Neural cell (in vitro differentiated cells): ENCODE results near the gene FOLR2. TPM values are rescaled to one million over a fixed set of nuclear protein-coding genes. Genes with fewer than 3 reads are reported as not detected.

Experiments
- H2AFZ ChIP-seq: fragments of 200-600, 300-800 bp; sonication (generic), shearing (Covaris generic); 2 replicates; pipeline ENCODE4 v1.6.0; 2014; ENCODE audit warnings: low read depth, mild to moderate bottlenecking, antibody characterized with exemption, low read length, moderate library complexity
- H3F3A ChIP-seq: fragments of 200-600 bp; shearing (Covaris generic); 2 replicates; pipeline ENCODE4 v1.6.1; 2016; ENCODE audit warnings: mild to moderate bottlenecking, moderate library complexity, mixed read lengths, antibody characterized with exemption, low read length; ENCODE audit not compliant: insufficient read depth, poor library complexity, severe bottlenecking
- H3K27ac ChIP-seq: fragments of 200-600, 300-800 bp; sonication (generic), shearing (Covaris generic); 2 replicates; pipeline ENCODE4 v1.5.1; 2014; ENCODE audit warnings: mild to moderate bottlenecking, low read length, moderate library complexity
- H3K27me3 ChIP-seq: fragments of 300-800, 200-600 bp; sonication (generic), shearing (Covaris generic); 2 replicates; pipeline ENCODE4 v1.6.0; 2014; ENCODE audit warnings: mild to moderate bottlenecking, low read depth, low read length, moderate library complexity; ENCODE audit not compliant: insufficient read depth
- H3K36me3 ChIP-seq: fragments of 300-800, 200-600 bp; sonication (generic), shearing (Covaris generic); 2 replicates; pipeline ENCODE4 v1.5.1; 2014; ENCODE audit warnings: mild to moderate bottlenecking, antibody characterized with exemption, low read length, moderate library complexity; ENCODE audit not compliant: insufficient read depth
- H3K4me2 ChIP-seq: fragments of 300-800, 200-600 bp; sonication (generic), shearing (Covaris generic); 2 replicates; pipeline ENCODE4 v1.6.0; 2014; ENCODE audit warnings: mild to moderate bottlenecking, low read length
- H3K4me3 ChIP-seq: fragments of 300-800, 200-600 bp; sonication (generic), shearing (Covaris generic); 2 replicates; pipeline ENCODE4 v1.5.1; 2014; ENCODE audit warnings: mild to moderate bottlenecking, low read length, moderate library complexity
- H3K79me2 ChIP-seq: fragments of 200-600 bp; shearing (Covaris generic); replicated peaks from 2 replicates; pipeline ENCODE4 v1.6.0; 2014; ENCODE audit warnings: mild to moderate bottlenecking, low read length, moderate library complexity; ENCODE audit not compliant: insufficient read depth
- H3K9ac ChIP-seq: fragments of 300-800, 200-600 bp; sonication (generic), shearing (Covaris generic); 2 replicates; pipeline ENCODE4 v1.6.1; 2016; ENCODE audit warnings: mild to moderate bottlenecking, low read length, mixed read lengths
- H3K9me2 ChIP-seq: fragments of 200-600 bp; shearing (Covaris generic); 2 replicates; pipeline ENCODE4 v1.6.1; 2016; ENCODE audit warnings: mild to moderate bottlenecking, low read length, mixed read lengths; ENCODE audit not compliant: insufficient read depth
- H3K9me3 ChIP-seq: fragments of 200-600, 300-800 bp; sonication (generic), shearing (Covaris generic); 2 replicates; pipeline ENCODE4 v1.6.1; 2016; ENCODE audit warnings: mild to moderate bottlenecking, mixed run types, low read length, moderate library complexity, mixed read lengths
- H4K20me1 ChIP-seq: fragments of 200-600 bp; shearing (Covaris generic); 2 replicates; pipeline ENCODE4 v1.6.1; 2016; ENCODE audit warnings: mild to moderate bottlenecking, mixed run types; ENCODE audit not compliant: insufficient read depth
- EP300 ChIP-seq: fragments of 450-650 bp; conservative IDR thresholded peaks from 2 replicates; pipeline ENCODE4 v1.6.1; 2014; ENCODE audit warnings: antibody characterized with exemption, mild to moderate bottlenecking, moderate library complexity; ENCODE audit not compliant: poor library complexity, severe bottlenecking
- EZH2 ChIP-seq: fragments of 200-600, 300-800 bp; shearing (Covaris generic), sonication (generic); IDR thresholded peaks from 2 replicates; pipeline ENCODE4 v1.6.1; 2014; ENCODE audit warnings: antibody characterized with exemption, low read length, borderline replicate concordance, mild to moderate bottlenecking; ENCODE audit not compliant: insufficient read depth, poor library complexity, severe bottlenecking
- MXI1 ChIP-seq: fragments of 450-650 bp; conservative IDR thresholded peaks from 2 replicates; pipeline ENCODE4 v1.6.1; 2014; ENCODE audit warnings: antibody characterized with exemption, mild to moderate bottlenecking; ENCODE audit not compliant: poor library complexity, severe bottlenecking
- POLR2AphosphoS5 ChIP-seq: IDR thresholded peaks from 2 replicates; pipeline ENCODE4 v1.6.1; 2012
- RAD21 ChIP-seq: fragments of 450-650 bp; conservative IDR thresholded peaks from 2 replicates; pipeline ENCODE4 v1.6.1; 2014; ENCODE audit warnings: antibody characterized with exemption, mild to moderate bottlenecking, moderate library complexity
- SMC3 ChIP-seq: fragments of 450-650 bp; conservative IDR thresholded peaks from 2 replicates; pipeline ENCODE4 v1.6.1; 2014; ENCODE audit warnings: antibody characterized with exemption, mild to moderate bottlenecking, moderate library complexity; ENCODE audit not compliant: poor library complexity
- TAF1 ChIP-seq: IDR thresholded peaks from 2 replicates; pipeline ENCODE4 v1.6.1; 2012; ENCODE audit warnings: low read depth
- polyA plus RNA-seq: library from polyadenylated mRNA; depleted of rRNA; stranded (reverse); fragments of >200 nt; gene quantifications from 2 replicates; pipeline ENCODE4 v1.2.3, GENCODE V29; 2014
- TF ChIP-seq, protein P1 (sequence below): fragments of 450-650 bp; IDR thresholded peaks from 2 replicates; pipeline ENCODE4 v1.5.1; 2014; ENCODE audit warnings: antibody characterized with exemption, mild to moderate bottlenecking, moderate library complexity; ENCODE audit not compliant: poor library complexity, severe bottlenecking
- TF ChIP-seq, protein P2 (sequence below): IDR thresholded peaks from 2 replicates; pipeline ENCODE4 v1.6.1; 2012; ENCODE audit warnings: borderline replicate concordance

Gene FOLR2
- polyA plus RNA-seq, 1 donor from 2014 or later = not detected

GRCh38 chr11:72234920-72235319 lies 18.3 kb downstream of the FOLR2 start:
- H2AFZ ChIP-seq = no peak overlapping the region
- no peak overlapping the region for H3K9ac ChIP-seq
- no peaks in the 10 kb centered on the region for H4K20me1 ChIP-seq
- no peaks in the 10 kb centered on the region for H3K9me3 ChIP-seq
- no peak overlapping the region for H3K27ac ChIP-seq
- no peak overlapping the region for H3K4me2 ChIP-seq
- H3K79me2 ChIP-seq = no peaks in the 10 kb centered on the region
- H3K27me3 ChIP-seq = peaks cover 17% of the 10 kb centered on the region
- no peak overlapping the region for H3K4me3 ChIP-seq
- TF ChIP-seq EZH2 (no peak), POLR2AphosphoS5 (no peak), TAF1 (no peak), SMC3 (no peak), RAD21 (no peak)
- TF ChIP-seq, protein P1, sequence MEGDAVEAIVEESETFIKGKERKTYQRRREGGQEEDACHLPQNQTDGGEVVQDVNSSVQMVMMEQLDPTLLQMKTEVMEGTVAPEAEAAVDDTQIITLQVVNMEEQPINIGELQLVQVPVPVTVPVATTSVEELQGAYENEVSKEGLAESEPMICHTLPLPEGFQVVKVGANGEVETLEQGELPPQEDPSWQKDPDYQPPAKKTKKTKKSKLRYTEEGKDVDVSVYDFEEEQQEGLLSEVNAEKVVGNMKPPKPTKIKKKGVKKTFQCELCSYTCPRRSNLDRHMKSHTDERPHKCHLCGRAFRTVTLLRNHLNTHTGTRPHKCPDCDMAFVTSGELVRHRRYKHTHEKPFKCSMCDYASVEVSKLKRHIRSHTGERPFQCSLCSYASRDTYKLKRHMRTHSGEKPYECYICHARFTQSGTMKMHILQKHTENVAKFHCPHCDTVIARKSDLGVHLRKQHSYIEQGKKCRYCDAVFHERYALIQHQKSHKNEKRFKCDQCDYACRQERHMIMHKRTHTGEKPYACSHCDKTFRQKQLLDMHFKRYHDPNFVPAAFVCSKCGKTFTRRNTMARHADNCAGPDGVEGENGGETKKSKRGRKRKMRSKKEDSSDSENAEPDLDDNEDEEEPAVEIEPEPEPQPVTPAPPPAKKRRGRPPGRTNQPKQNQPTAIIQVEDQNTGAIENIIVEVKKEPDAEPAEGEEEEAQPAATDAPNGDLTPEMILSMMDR = no peak
- TF ChIP-seq, protein P2, sequence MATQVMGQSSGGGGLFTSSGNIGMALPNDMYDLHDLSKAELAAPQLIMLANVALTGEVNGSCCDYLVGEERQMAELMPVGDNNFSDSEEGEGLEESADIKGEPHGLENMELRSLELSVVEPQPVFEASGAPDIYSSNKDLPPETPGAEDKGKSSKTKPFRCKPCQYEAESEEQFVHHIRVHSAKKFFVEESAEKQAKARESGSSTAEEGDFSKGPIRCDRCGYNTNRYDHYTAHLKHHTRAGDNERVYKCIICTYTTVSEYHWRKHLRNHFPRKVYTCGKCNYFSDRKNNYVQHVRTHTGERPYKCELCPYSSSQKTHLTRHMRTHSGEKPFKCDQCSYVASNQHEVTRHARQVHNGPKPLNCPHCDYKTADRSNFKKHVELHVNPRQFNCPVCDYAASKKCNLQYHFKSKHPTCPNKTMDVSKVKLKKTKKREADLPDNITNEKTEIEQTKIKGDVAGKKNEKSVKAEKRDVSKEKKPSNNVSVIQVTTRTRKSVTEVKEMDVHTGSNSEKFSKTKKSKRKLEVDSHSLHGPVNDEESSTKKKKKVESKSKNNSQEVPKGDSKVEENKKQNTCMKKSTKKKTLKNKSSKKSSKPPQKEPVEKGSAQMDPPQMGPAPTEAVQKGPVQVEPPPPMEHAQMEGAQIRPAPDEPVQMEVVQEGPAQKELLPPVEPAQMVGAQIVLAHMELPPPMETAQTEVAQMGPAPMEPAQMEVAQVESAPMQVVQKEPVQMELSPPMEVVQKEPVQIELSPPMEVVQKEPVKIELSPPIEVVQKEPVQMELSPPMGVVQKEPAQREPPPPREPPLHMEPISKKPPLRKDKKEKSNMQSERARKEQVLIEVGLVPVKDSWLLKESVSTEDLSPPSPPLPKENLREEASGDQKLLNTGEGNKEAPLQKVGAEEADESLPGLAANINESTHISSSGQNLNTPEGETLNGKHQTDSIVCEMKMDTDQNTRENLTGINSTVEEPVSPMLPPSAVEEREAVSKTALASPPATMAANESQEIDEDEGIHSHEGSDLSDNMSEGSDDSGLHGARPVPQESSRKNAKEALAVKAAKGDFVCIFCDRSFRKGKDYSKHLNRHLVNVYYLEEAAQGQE = no peak
- no peaks in the 10 kb centered on the region for H3K9me2 ChIP-seq
- no peaks in the 10 kb centered on the region for H3F3A ChIP-seq
- H3K36me3 ChIP-seq = no peaks in the 10 kb centered on the region

DNA sequence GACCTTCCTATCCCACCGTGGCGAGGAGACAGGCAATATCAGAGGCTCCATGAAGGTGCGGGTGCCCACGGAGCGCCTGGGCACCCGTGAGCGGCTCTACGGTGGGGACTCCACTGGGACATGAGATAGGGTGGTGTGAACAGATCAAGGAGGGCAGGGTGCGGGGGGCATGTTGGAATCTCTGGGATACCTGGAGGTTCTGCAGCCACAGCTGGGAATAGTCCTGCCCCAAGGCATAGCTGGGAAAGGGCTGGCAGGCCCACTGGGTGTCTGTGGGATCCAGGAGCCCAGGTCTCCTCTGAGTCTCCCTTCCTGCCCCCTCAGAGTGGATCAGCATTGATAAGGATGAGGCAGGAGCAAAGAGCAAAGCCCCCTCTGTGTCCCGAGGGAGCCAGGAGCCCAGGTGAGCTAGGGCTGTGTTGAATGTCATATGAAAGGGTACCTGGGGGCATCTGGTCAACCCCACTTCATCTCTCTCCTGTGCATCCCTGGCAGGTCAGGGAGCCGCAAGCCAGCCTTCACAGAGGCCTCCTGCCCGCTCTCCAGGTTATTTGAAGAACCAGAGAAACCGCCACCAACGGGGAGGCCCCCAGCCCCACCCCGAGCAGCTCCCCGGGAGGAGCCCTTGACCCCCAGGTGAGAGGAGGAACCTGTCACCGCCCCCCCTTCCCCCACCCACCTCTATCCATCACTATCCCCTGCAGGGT lies 18.9 kb downstream of the FOLR2 start:
- no peaks in the 10 kb centered on the region for H3K9me2 ChIP-seq
- no peaks in the 10 kb centered on the region for H3K36me3 ChIP-seq
- no peak overlapping the region for H3K4me3 ChIP-seq
- no peak overlapping the region for H3K27ac ChIP-seq
- no peaks in the 10 kb centered on the region for H3K9me3 ChIP-seq
- H3K79me2 ChIP-seq = no peaks in the 10 kb centered on the region
- H3K4me2 ChIP-seq = no peak overlapping the region
- no peak for TF ChIP-seq SMC3
- no peaks in the 10 kb centered on the region for H4K20me1 ChIP-seq
- peaks cover 23% of the 10 kb centered on the region for H3K27me3 ChIP-seq
- no peak overlapping the region for H3K9ac ChIP-seq
- H3F3A ChIP-seq = no peaks in the 10 kb centered on the region
- no peak overlapping the region for H2AFZ ChIP-seq

DNA sequence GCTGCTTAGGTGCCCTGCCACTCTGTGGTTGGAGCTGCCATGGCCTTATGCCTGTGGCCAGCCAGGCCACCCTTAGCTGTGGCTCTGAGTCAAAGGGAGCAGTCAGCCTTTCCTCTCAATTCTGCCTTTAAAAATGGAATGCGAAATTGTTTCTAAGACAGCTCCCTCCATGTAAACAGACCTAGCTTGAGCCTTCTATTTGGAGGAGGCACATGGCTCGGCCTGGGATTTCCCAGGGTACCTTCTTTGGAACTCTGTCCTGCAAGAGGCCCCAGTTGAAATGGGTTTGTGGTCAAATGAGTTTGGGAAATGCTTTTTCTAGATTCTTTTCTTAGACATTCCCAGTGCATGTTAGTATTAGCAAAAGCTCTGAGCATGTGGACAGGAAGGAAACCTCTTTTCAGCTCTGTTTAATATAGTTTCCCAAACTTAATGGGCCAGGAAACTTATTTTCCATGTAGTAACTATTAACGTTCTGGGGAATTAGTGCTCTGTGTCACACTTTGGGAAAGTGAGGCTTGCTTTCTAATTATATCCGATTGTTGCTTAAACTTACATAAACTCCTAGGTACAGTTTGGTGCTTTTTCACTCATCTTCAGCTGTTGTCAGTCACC lies 19.6 kb downstream of the FOLR2 start:
- Histone ChIP-seq H3K9me2 (no peaks in the 10 kb centered on the region), H3K27ac (no peak overlapping the region), H3F3A (no peaks in the 10 kb centered on the region), H3K27me3 (peaks cover 30% of the 10 kb centered on the region), H3K4me2 (no peak overlapping the region), H3K9ac (no peak overlapping the region), H3K4me3 (no peak overlapping the region), H3K36me3 (no peaks in the 10 kb centered on the region), H2AFZ (no peak overlapping the region), H4K20me1 (no peaks in the 10 kb centered on the region), H3K9me3 (no peaks in the 10 kb centered on the region), H3K79me2 (no peaks in the 10 kb centered on the region)
- TF ChIP-seq RAD21 (no peak), EP300 (no peak), TAF1 (no peak), MXI1 (no peak), POLR2AphosphoS5 (no peak), SMC3 (no peak), EZH2 (no peak)
- TF ChIP-seq, protein P2 = no peak
- TF ChIP-seq, protein P1 = no peak
